Measurements from ENCODE around the gene RIOK3. TPM values are rescaled to one million over a fixed set of nuclear protein-coding genes. Genes with fewer than 3 reads are reported as not detected.

Gene RIOK3
- total and polyA plus RNA-seq, 10 of the 15 experiments (the other 5 are each of a cell fraction or from before 2014, with no cell fraction given) = 18.0 to 87.5 (median 53.8) TPM

DNA sequence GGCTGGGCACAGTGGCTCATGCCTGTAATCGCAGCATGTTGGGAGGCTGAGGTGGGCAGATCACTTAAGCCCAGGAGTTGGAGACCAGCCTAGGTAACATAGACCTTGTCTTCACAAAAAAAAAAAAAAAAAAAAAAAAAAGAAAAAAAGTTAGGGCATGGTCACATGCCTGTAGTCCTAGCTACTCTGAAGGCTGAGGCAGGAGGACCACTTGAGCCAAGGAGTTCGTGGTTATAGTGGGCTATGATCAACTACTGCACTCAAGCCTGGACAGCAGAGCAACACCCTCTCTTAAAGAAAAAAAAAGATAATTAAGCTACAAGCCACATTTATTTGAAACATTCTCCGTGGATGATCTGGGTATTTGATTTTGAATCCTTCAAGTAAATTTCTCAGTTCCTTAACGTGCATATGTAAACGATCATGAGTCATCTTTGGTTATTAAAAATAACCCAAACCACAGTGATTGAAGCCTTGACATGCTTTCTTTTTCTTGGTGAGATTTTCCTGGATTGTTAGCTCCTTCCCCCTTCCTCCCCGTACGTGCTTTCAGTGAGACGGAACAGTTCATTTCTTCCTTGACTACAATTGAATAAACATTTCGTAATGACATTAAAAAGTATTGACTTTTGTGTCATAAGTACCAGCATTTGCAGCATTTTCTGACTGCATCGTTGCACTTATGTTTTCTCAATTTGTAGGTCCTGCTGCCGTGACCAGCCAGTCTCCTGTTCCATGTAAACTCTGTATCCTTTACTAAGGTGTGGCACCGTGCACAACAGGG is 70.5 kb downstream of the RIOK3 start (continued):
- TF ChIP-seq E2F8 (IDR thresholded peaks at IDR 0.05; ENCODE audit: low read depth, partially characterized antibody) (no peak), ATF7 (IDR thresholded peaks at IDR 0.05; ENCODE audit: low read depth) (no peak; the same call in 1 of the 2 replicates), POU2F2 (IDR thresholded peaks at IDR 0.05; ENCODE audit: borderline replicate concordance, low read depth, low read length) (peak; percentile 81; the same call in 2 of the 3 replicates), CHD2 (IDR thresholded peaks at IDR 0.05; ENCODE audit: borderline replicate concordance, low read depth, low read length) (no peak), USF2 (IDR thresholded peaks at IDR 0.05; ENCODE audit: borderline replicate concordance, low read depth, low read length) (no peak), MEF2B (IDR thresholded peaks at IDR 0.05; ENCODE audit: partially characterized antibody, poor library complexity, severe bottlenecking) (peak; percentile 15), JUND (IDR thresholded peaks at IDR 0.05; ENCODE audit: low read depth, low read length) (no peak), ZNF384 (IDR thresholded peaks at IDR 0.05; ENCODE audit: borderline replicate concordance, low read depth, low read length) (peak; percentile 55), ZNF24 (IDR thresholded peaks at IDR 0.05) (no peak), RB1 (IDR thresholded peaks at IDR 0.05; ENCODE audit: borderline replicate concordance) (no peak), HDAC6 (IDR thresholded peaks at IDR 0.05; ENCODE audit: unreplicated experiment) (no peak), TCF3 (IDR thresholded peaks at IDR 0.05; ENCODE audit: borderline replicate concordance, insufficient read depth, low read depth, low read length) (no peak), RUNX3 (IDR thresholded peaks at IDR 0.05; ENCODE audit: low read length) (peak; percentile 83), ASH2L (IDR thresholded peaks at IDR 0.05; ENCODE audit: borderline replicate concordance, low read depth) (no peak), SMAD5 (IDR thresholded peaks at IDR 0.05; ENCODE audit: low read depth) (no peak), SMAD1 (IDR thresholded peaks at IDR 0.05; ENCODE audit: low read depth, partially characterized antibody) (no peak), DPF2 (IDR thresholded peaks at IDR 0.05) (no peak)
- TF ChIP-seq, protein P1, sequence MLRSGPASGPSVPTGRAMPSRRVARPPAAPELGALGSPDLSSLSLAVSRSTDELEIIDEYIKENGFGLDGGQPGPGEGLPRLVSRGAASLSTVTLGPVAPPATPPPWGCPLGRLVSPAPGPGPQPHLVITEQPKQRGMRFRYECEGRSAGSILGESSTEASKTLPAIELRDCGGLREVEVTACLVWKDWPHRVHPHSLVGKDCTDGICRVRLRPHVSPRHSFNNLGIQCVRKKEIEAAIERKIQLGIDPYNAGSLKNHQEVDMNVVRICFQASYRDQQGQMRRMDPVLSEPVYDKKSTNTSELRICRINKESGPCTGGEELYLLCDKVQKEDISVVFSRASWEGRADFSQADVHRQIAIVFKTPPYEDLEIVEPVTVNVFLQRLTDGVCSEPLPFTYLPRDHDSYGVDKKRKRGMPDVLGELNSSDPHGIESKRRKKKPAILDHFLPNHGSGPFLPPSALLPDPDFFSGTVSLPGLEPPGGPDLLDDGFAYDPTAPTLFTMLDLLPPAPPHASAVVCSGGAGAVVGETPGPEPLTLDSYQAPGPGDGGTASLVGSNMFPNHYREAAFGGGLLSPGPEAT (IDR thresholded peaks at IDR 0.05; ENCODE audit: low read depth) = no peak
- TF ChIP-seq, protein P2, sequence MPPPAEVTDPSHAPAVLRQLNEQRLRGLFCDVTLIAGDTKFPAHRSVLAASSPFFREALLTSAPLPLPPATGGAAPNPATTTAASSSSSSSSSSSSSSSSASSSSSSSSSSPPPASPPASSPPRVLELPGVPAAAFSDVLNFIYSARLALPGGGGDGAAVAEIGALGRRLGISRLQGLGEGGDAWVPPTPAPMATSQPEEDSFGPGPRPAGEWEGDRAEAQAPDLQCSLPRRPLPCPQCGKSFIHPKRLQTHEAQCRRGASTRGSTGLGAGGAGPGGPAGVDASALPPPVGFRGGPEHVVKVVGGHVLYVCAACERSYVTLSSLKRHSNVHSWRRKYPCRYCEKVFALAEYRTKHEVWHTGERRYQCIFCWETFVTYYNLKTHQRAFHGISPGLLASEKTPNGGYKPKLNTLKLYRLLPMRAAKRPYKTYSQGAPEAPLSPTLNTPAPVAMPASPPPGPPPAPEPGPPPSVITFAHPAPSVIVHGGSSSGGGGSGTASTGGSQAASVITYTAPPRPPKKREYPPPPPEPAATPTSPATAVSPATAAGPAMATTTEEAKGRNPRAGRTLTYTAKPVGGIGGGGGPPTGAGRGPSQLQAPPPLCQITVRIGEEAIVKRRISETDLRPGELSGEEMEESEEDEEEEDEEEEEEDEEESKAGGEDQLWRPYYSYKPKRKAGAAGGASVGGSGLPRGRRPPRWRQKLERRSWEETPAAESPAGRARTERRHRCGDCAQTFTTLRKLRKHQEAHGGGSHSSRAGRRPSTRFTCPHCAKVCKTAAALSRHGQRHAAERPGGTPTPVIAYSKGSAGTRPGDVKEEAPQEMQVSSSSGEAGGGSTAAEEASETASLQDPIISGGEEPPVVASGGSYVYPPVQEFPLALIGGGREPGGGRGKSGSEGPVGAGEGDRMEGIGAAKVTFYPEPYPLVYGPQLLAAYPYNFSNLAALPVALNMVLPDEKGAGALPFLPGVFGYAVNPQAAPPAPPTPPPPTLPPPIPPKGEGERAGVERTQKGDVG (CRISPR knock-in tag; IDR thresholded peaks at IDR 0.05) = no peak

All from GM12878 (cell line).